ENCODE data around the gene ZFP36.
A peak's percentile ranks its signal among the peaks of the same experiment; 100 is the strongest.

Gene ZFP36

GRCh38 chr19:39384839-39385568, 21.6 kb upstream of the ZFP36 start:
- DNase-seq = no peak

GRCh38 chr19:39385629-39386411, 20.8 kb upstream of the ZFP36 start:
- no peak for DNase-seq

- DNase-seq = no peak
Measured at GRCh38 chr19:39386557-39386956, 20.1 kb upstream of the ZFP36 start.

GRCh38 chr19:39388657-39389056, 18.0 kb upstream of the ZFP36 start:
- no peak for DNase-seq

- no peak for DNase-seq
Measured at GRCh38 chr19:39389631-39390414, 16.8 kb upstream of the ZFP36 start.

GRCh38 chr19:39390451-39390750, 16.2 kb upstream of the ZFP36 start:
- DNase-seq = no peak

GRCh38 chr19:39390751-39391437, 15.8 kb upstream of the ZFP36 start, which contains the start of the genes MED29 and PAF1:
MED29 (plus strand) TSS chr19:39391378; CDS start chr19:39391423, 45 bp downstream.
PAF1 (minus strand) TSS chr19:39391106; CDS start chr19:39390864, 242 bp downstream.
- DNase-seq = peak; percentile 100

- DNase-seq = peak; percentile 94 to 96
Measured at GRCh38 chr19:39397360-39398296, 9.0 kb upstream of the ZFP36 start.

- DNase-seq = peak; percentile 63 to 86
Measured at GRCh38 chr19:39398297-39398864, 8.3 kb upstream of the ZFP36 start.

- DNase-seq = no peak
Measured at GRCh38 chr19:39399668-39400050, 7.0 kb upstream of the ZFP36 start.

- DNase-seq = no peak
Measured at GRCh38 chr19:39400061-39400460, 6.6 kb upstream of the ZFP36 start.

- DNase-seq = no peak
Measured at GRCh38 chr19:39401070-39401548, 5.5 kb upstream of the ZFP36 start.

- DNase-seq = no peak
Measured at GRCh38 chr19:39401549-39402345, 4.9 kb upstream of the ZFP36 start.

- DNase-seq = peak; percentile 87 to 89
Measured at GRCh38 chr19:39402346-39403300, 4.0 kb upstream of the ZFP36 start.

GRCh38 chr19:39403331-39404312, 3.0 kb upstream of the ZFP36 start:
- DNase-seq = peak; percentile 81 to 87

GRCh38 chr19:39405261-39405957, 1.2 kb upstream of the ZFP36 start:
- DNase-seq = no peak
